Neuronal stem cell (in vitro differentiated cells): Measurements from ENCODE around the gene ZSCAN16.
"Not testable (repeated sequence)": the region's sequence is repeated elsewhere in the genome, so short reads cannot be mapped to it uniquely, and the experiment has no call there.

Experiments
- DNase-seq: peaks from one replicate; pipeline ENCODE4 v3.0.0-alpha.2; 2013; ENCODE audit warnings: low spot score
- H2AFZ ChIP-seq: one replicate; pipeline ENCODE4 v1.6.1; 2013; ENCODE audit warnings: mild to moderate bottlenecking, low read length, inconsistent platforms
- H2AK5ac ChIP-seq: 2 replicates; pipeline ENCODE4 v1.6.1; 2013; ENCODE audit warnings: low read depth, mild to moderate bottlenecking, inconsistent platforms, low read length, moderate library complexity, mixed read lengths
- H2BK120ac ChIP-seq: 2 replicates; pipeline ENCODE4 v1.6.1; 2013; ENCODE audit warnings: low read depth, mild to moderate bottlenecking, inconsistent platforms, low read length, moderate library complexity, mixed read lengths
- H2BK12ac ChIP-seq: one replicate; pipeline ENCODE4 v1.6.1; 2013; ENCODE audit warnings: low read length, inconsistent platforms
- H2BK15ac ChIP-seq: 2 replicates; pipeline ENCODE4 v1.6.1; 2013; ENCODE audit warnings: mild to moderate bottlenecking, low read length, inconsistent platforms, mixed read lengths
- H2BK5ac ChIP-seq: one replicate; pipeline ENCODE4 v1.6.1; 2013; ENCODE audit warnings: inconsistent platforms, mild to moderate bottlenecking, low read length, moderate library complexity
- H3K14ac ChIP-seq: one replicate; pipeline ENCODE4 v1.6.1; 2013; ENCODE audit warnings: low read length, inconsistent platforms
- H3K18ac ChIP-seq: 2 replicates; pipeline ENCODE4 v1.6.1; 2013; ENCODE audit warnings: low read length, inconsistent platforms
- H3K23ac ChIP-seq: 2 replicates; pipeline ENCODE4 v1.6.1; 2013; ENCODE audit warnings: low read depth, mild to moderate bottlenecking, mixed read lengths, low read length, inconsistent platforms; ENCODE audit not compliant: poor library complexity
- H3K27ac ChIP-seq: replicated peaks from 3 replicates; pipeline ENCODE4 v1.5.1; 2013; ENCODE audit warnings: low read length, inconsistent platforms
- H3K27me3 ChIP-seq, 3 experiments: 2 replicates each; pipeline ENCODE4 v1.6.1; 2013; ENCODE audit warnings: low read length in 3 of 3, mild to moderate bottlenecking in 2 of 3, inconsistent platforms in 1 of 3, low read depth in 1 of 3, mixed read lengths in 1 of 3, moderate library complexity in 1 of 3; ENCODE audit not compliant: control insufficient read depth in 3 of 3, insufficient read depth in 3 of 3
- H3K36me3 ChIP-seq, 2 donors: replicated peaks in 1 of 2; 2 replicates each; pipeline ENCODE4 v1.6.1; 2013; ENCODE audit warnings: low read length in 2 of 2; ENCODE audit not compliant: control insufficient read depth in 2 of 2, insufficient read depth in 2 of 2
- H3K4ac ChIP-seq: 2 replicates; pipeline ENCODE4 v1.6.1; 2013; ENCODE audit warnings: inconsistent platforms, mild to moderate bottlenecking, low read length, moderate library complexity
- H3K4me1 ChIP-seq, 2 donors: 1 replicate in 1 of 2; 2 replicates in 1 of 2; pipeline ENCODE4 v1.6.1; 2013; ENCODE audit warnings: low read length in 2 of 2, low read depth in 1 of 2; ENCODE audit not compliant: control insufficient read depth in 2 of 2, insufficient read depth in 1 of 2
- H3K4me2 ChIP-seq: one replicate; pipeline ENCODE4 v1.6.1; 2013; ENCODE audit warnings: mild to moderate bottlenecking, low read length, inconsistent platforms; ENCODE audit not compliant: insufficient read depth, poor library complexity, severe bottlenecking
- H3K4me3 ChIP-seq, 2 donors: 2 replicates each; pipeline ENCODE4 v1.5.1; 2013; ENCODE audit warnings: low read length in 2 of 2, mild to moderate bottlenecking in 2 of 2, inconsistent platforms in 1 of 2, moderate library complexity in 1 of 2
- H3K79me1 ChIP-seq: one replicate; pipeline ENCODE4 v1.6.1; 2013; ENCODE audit warnings: low read depth, mild to moderate bottlenecking, inconsistent platforms, low read length, moderate library complexity
- H3K9ac ChIP-seq: one replicate; pipeline ENCODE4 v1.6.1; 2013; ENCODE audit warnings: mild to moderate bottlenecking, low read depth, low read length, inconsistent platforms; ENCODE audit not compliant: poor library complexity
- H3K9me3 ChIP-seq, 2 donors: replicated peaks in 1 of 2; 2 replicates each; pipeline versions ENCODE3 to v1.6.1; 2013; ENCODE audit warnings: low read length in 2 of 2, mild to moderate bottlenecking in 2 of 2, inconsistent platforms in 1 of 2, low read depth in 1 of 2, mixed read lengths in 1 of 2, moderate library complexity in 1 of 2; ENCODE audit not compliant: control insufficient read depth in 2 of 2, insufficient read depth in 1 of 2
- H4K8ac ChIP-seq: one replicate; pipeline ENCODE4 v1.6.1; 2013; ENCODE audit warnings: low read depth, mild to moderate bottlenecking, inconsistent platforms, low read length, moderate library complexity
- H4K91ac ChIP-seq: one replicate; pipeline ENCODE4 v1.6.1; 2013; ENCODE audit warnings: low read length, low read depth, mild to moderate bottlenecking, inconsistent platforms; ENCODE audit not compliant: poor library complexity
- WGBS, 2 donors: extraction: QIAGEN DNeasy Blood & Tissue Kit; methylation state at CpG; one replicate each; pipeline ENCODE4 v1.1.7; 2013; ENCODE audit warnings: missing lambda C conversion rate in 2 of 2, mixed read lengths in 1 of 2; ENCODE audit not compliant: insufficient read length in 2 of 2, insufficient replicate concordance in 1 of 2; ENCODE audit errors: extremely low coverage in 2 of 2; 5-methylcytosine and 5-hydroxymethylcytosine counted together

ZSCAN16 gene

GRCh38 chr6:28117386-28118050 is 6.9 kb upstream of the ZSCAN16 start:
- Histone ChIP-seq H2AFZ (no peak overlapping the region), H3K18ac (no peak overlapping the region), H3K4me1 (no peaks in the 10 kb centered on the region), H3K79me1 (no peaks in the 10 kb centered on the region), H3K4ac (no peak overlapping the region), H3K27ac (no peak overlapping the region), H4K8ac (no peak overlapping the region), H3K14ac (no peak overlapping the region), H3K9ac (no peak overlapping the region), H2BK12ac (no peak overlapping the region), H3K4me3 (no peak overlapping the region), H3K27me3 (no peaks in the 10 kb centered on the region), H3K23ac (no peak overlapping the region), H2BK15ac (no peak overlapping the region), H3K36me3 (peaks cover 11 to 82% of the 10 kb centered on the region in 2 donors), H3K4me2 (no peak overlapping the region), H3K9me3 (no peaks in the 10 kb centered on the region), H2BK5ac (no peak overlapping the region), H4K91ac (no peak overlapping the region), H2AK5ac (no peak overlapping the region), H2BK120ac (no peak overlapping the region)
- DNase-seq: no peak
- no CpG with 5 or more reads among the region's 2 CpGs for WGBS, 2 donors

DNA sequence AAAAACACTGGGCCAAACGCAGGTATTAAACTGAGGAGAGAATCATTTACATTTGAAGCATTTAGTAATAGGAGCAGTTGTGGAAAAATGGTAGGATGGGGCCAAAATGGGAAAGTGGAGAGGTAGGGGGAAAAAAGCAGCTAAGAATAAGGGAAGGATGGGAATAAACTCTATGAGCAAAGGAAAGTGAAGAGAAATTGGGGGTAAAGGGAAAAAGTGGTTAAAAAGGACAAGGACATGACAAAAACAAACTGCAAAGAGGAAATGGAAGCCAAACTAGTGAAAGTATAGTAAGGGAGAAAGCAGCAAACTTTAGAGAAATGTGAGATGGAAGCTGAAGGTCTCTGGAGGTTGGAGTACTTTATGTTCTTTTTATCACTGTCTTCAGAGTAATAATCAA is 6.2 kb upstream of the ZSCAN16 start:
- no peaks in the 10 kb centered on the region for H3K79me1 ChIP-seq
- H3K18ac ChIP-seq: no peak overlapping the region
- no peak overlapping the region for H2AK5ac ChIP-seq
- no peak overlapping the region for H4K91ac ChIP-seq
- H2BK120ac ChIP-seq: no peak overlapping the region
- no peak overlapping the region for H2BK12ac ChIP-seq
- no peak overlapping the region for H2BK5ac ChIP-seq
- no peak overlapping the region for H2BK15ac ChIP-seq
- no peak overlapping the region for H3K14ac ChIP-seq
- DNase-seq: no peak
- H2AFZ ChIP-seq: no peak overlapping the region
- no peaks in the 10 kb centered on the region for H3K27me3 ChIP-seq
- no peak overlapping the region for H3K4me3 ChIP-seq
- H3K27ac ChIP-seq: no peak overlapping the region
- no peak overlapping the region for H3K4me2 ChIP-seq
- no peak overlapping the region for H3K9ac ChIP-seq
- peaks cover 11 to 89% of the 10 kb centered on the region in 2 donors for H3K36me3 ChIP-seq
- no CpG with 5 or more reads among the region's 1 CpG for WGBS, 2 donors
- no peak overlapping the region for H3K4ac ChIP-seq
- H4K8ac ChIP-seq: no peak overlapping the region
- H3K4me1 ChIP-seq: no peaks in the 10 kb centered on the region
- H3K23ac ChIP-seq: no peak overlapping the region
- no peaks in the 10 kb centered on the region for H3K9me3 ChIP-seq

- Histone ChIP-seq H2AK5ac (no peak overlapping the region), H3K4me1 (peaks cover 0 to 12% of the 10 kb centered on the region in 2 donors), H4K8ac (no peak overlapping the region), H2BK5ac (no peak overlapping the region), H2BK120ac (no peak overlapping the region), H3K4me3 (no peak overlapping the region), H2BK15ac (no peak overlapping the region), H3K14ac (no peak overlapping the region), H3K9ac (no peak overlapping the region), H3K36me3 (peaks cover 11 to 79% of the 10 kb centered on the region in 2 donors), H4K91ac (no peak overlapping the region), H3K27ac (no peak overlapping the region), H3K18ac (no peak overlapping the region), H3K27me3 (no peaks in the 10 kb centered on the region), H3K79me1 (peaks cover 2% of the 10 kb centered on the region), H2AFZ (no peak overlapping the region), H3K4ac (no peak overlapping the region), H3K4me2 (no peak overlapping the region), H3K23ac (no peak overlapping the region), H3K9me3 (no peaks in the 10 kb centered on the region), H2BK12ac (no peak overlapping the region)
- WGBS, 2 donors: no CpG with 5 or more reads among the region's 2 CpGs
- DNase-seq: no peak
Observed at GRCh38 chr6:28121876-28122275, 2.5 kb upstream of the ZSCAN16 start.

- H2AK5ac ChIP-seq, H3K4ac ChIP-seq, H3K18ac ChIP-seq, H2BK12ac ChIP-seq, H4K91ac ChIP-seq, H3K14ac ChIP-seq, H3K9me3 ChIP-seq, H3K4me3 ChIP-seq, H3K4me2 ChIP-seq, H3K27me3 ChIP-seq, H2AFZ ChIP-seq, H3K23ac ChIP-seq, H2BK15ac ChIP-seq, H3K27ac ChIP-seq, H3K9ac ChIP-seq, H2BK120ac ChIP-seq, H4K8ac ChIP-seq, H2BK5ac ChIP-seq, H3K79me1 ChIP-seq, DNase-seq: not testable (repeated sequence)
- no CpG with 5 or more reads among the region's 5 CpGs for WGBS, 2 donors
- Histone ChIP-seq H3K4me1 (peaks cover 0 to 12% of the 10 kb centered on the region in 2 donors), H3K36me3 (peaks cover 12 to 79% of the 10 kb centered on the region in 2 donors)
Observed at GRCh38 chr6:28122283-28122682, 2.1 kb upstream of the ZSCAN16 start.
